Peyer's patch (tissue), 4 donors: ENCODE data around the gene PAH.

Experiments
- POLR2A ChIP-seq, 2 donors: fragments of 450-650 bp; IDR thresholded peaks; one replicate each; pipeline ENCODE4 v1.5.1; 2017; ENCODE audit warnings: antibody characterized with exemption in 2 of 2, mild to moderate bottlenecking in 2 of 2, moderate library complexity in 2 of 2
- TF ChIP-seq, protein P1 (sequence below), 6 experiments: fragments of 450-650 bp in 4 of 6; fragments of 200-600 bp in 2 of 6; sonication (generic) in 1 of 6; IDR thresholded peaks; one replicate each; pipeline ENCODE4 v1.5.1; 2017 to 2019; ENCODE audit warnings: antibody characterized with exemption in 6 of 6, mild to moderate bottlenecking in 3 of 6, moderate library complexity in 1 of 6

DNA sequence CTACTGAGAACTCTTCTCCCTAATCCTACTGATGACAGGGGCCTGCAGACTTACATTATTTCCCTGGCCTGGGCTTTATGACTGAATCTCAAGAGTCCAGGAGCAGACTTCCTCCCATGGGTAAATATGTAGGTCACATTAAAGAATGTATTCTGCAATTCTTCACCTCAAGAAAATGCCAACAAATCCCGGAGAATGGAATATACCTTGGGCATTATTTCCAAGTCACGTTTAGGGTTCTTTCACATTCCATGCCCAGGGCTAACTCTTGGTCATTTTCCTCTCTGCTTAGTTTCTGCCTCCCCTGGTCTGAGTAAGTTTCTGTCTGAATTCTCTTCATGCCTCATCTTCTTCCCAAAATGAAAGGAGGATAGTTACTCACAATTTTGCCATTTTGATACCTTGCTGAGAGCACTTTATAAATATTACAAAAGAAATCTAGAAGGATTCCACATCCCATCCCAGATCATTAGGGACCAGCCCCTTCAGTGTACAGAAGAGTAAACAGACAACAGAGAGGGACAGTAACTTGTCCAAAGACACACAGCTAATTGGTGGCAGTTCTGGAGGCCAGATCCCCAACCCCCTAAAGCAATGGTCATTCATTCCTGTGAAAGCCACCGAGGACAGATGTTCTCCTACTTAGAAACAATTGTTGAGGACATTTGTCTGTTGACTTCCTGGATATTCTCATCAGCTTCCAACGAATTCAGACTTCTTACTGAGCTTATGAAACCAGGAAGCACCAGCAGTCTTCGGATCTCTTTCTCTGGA, 605 bp downstream of the PAH start:
- TF ChIP-seq, protein P1, sequence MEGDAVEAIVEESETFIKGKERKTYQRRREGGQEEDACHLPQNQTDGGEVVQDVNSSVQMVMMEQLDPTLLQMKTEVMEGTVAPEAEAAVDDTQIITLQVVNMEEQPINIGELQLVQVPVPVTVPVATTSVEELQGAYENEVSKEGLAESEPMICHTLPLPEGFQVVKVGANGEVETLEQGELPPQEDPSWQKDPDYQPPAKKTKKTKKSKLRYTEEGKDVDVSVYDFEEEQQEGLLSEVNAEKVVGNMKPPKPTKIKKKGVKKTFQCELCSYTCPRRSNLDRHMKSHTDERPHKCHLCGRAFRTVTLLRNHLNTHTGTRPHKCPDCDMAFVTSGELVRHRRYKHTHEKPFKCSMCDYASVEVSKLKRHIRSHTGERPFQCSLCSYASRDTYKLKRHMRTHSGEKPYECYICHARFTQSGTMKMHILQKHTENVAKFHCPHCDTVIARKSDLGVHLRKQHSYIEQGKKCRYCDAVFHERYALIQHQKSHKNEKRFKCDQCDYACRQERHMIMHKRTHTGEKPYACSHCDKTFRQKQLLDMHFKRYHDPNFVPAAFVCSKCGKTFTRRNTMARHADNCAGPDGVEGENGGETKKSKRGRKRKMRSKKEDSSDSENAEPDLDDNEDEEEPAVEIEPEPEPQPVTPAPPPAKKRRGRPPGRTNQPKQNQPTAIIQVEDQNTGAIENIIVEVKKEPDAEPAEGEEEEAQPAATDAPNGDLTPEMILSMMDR (IDR thresholded peaks at IDR 0.05), result no peak
- TF ChIP-seq POLR2A (IDR thresholded peaks at IDR 0.05), result no peak
